ENCODE data around the gene B3GAT1. TPM values are rescaled to one million over a fixed set of nuclear protein-coding genes. Genes with fewer than 3 reads are reported as not detected.

The B3GAT1 gene
- total RNA-seq, 1 donor from 2014 or later, result 3.5 TPM

DNA sequence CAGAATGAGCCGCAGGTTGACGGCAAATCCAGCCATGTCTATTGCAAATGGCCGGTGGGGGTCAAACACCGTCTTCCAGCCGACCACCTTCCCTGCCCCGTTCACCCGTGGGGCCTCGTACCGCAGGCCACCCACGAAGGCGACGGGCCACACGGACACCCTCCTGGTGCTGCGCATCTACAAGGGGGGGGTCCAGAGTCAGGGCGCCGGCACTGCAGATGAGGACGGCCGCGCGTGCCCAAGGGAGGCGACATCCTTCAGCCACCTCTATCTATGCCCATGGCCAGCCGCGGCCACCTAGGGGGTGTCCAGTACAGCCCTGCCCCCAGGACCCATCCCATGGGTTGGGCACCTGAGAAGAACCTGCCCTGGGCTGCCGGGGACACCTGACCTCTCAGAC is 29.2 kb downstream of the B3GAT1 start:
- H3K4me3 Mint-ChIP-seq, result no peak overlapping the region
- no peak for DNase-seq (ENCODE audit: extremely low spot score, unreplicated experiment)
- no peak for TF ChIP-seq CTCF (conservative IDR thresholded peaks at IDR 0.05)
- no peaks in the 10 kb centered on the region for H3K36me3 Mint-ChIP-seq
- H3K27ac Mint-ChIP-seq, result no peak overlapping the region
- no peaks in the 10 kb centered on the region for H3K4me1 Mint-ChIP-seq (ENCODE audit: unreplicated experiment)
- H3K27me3 Mint-ChIP-seq, result peaks cover 13% of the 10 kb centered on the region
- H3K9me3 Mint-ChIP-seq, result no peaks in the 10 kb centered on the region

GRCh38 chr11:134382257-134382656 is 29.8 kb downstream of the B3GAT1 start:
- Mint-ChIP-seq H3K27ac (no peak overlapping the region), H3K36me3 (no peaks in the 10 kb centered on the region), H3K27me3 (peaks cover 12% of the 10 kb centered on the region), H3K9me3 (no peaks in the 10 kb centered on the region), H3K4me3 (no peak overlapping the region), H3K4me1 (ENCODE audit: unreplicated experiment) (no peaks in the 10 kb centered on the region)
- TF ChIP-seq CTCF (conservative IDR thresholded peaks at IDR 0.05), result no peak
- no peak for DNase-seq (ENCODE audit: extremely low spot score, unreplicated experiment)

DNA sequence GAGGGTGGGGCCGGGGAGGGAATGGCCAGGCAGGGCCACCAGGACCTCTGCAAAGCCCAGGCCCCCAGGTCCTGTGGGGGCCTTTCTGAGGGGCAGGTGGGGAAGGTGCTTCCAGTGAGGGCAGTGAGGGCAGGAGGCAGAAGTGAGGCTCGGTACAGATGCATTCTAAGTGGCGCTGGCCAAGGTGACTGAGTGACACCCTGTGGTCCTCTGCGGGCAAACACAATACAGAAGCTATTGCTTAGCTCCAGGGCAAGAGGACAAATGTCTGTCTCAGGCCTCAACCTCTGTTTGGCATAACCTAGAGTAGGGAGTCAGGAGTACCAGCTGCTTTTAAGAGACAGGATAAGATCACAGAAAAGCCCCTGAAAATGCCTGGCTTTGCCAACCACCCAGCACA is 31.3 kb downstream of the B3GAT1 start:
- H3K27me3 Mint-ChIP-seq, result peaks cover under 1% of the 10 kb centered on the region
- no peak overlapping the region for H3K27ac Mint-ChIP-seq
- H3K9me3 Mint-ChIP-seq, result no peaks in the 10 kb centered on the region
- H3K4me3 Mint-ChIP-seq, result no peak overlapping the region
- H3K4me1 Mint-ChIP-seq (ENCODE audit: unreplicated experiment), result no peaks in the 10 kb centered on the region
- H3K36me3 Mint-ChIP-seq, result no peaks in the 10 kb centered on the region
- DNase-seq (ENCODE audit: extremely low spot score, unreplicated experiment), result no peak
- TF ChIP-seq CTCF (conservative IDR thresholded peaks at IDR 0.05), result no peak

GRCh38 chr11:134380229-134380628 is 31.8 kb downstream of the B3GAT1 start:
- Mint-ChIP-seq H3K27me3 (no peaks in the 10 kb centered on the region), H3K4me3 (no peak overlapping the region), H3K4me1 (ENCODE audit: unreplicated experiment) (no peaks in the 10 kb centered on the region), H3K9me3 (no peaks in the 10 kb centered on the region), H3K27ac (no peak overlapping the region), H3K36me3 (no peaks in the 10 kb centered on the region)
- TF ChIP-seq CTCF (conservative IDR thresholded peaks at IDR 0.05), result no peak
- no peak for DNase-seq (ENCODE audit: extremely low spot score, unreplicated experiment)

DNA sequence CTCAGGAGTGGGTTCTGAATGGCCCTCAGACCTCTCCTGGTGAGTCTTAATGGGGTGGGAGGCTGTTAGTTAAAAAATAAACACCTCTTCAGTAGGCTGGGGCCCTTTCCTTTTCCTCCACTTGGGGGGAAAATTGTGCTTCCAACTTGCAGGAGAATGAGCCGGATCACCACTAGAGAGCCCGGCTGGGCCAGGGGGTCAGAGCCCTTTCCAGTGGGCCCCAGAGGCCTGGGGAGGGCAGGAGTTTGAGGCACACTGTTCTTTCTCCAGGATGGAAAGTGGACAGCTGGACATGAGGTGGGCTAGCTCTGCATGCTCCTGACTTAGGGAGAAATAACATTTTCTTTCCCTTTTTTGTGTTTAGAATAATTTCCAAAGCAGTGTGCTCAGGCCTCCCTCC is 32.8 kb downstream of the B3GAT1 start:
- Mint-ChIP-seq H3K9me3 (no peaks in the 10 kb centered on the region), H3K27me3 (no peaks in the 10 kb centered on the region), H3K27ac (no peak overlapping the region), H3K36me3 (no peaks in the 10 kb centered on the region), H3K4me3 (no peak overlapping the region), H3K4me1 (ENCODE audit: unreplicated experiment) (no peaks in the 10 kb centered on the region)
- no peak for TF ChIP-seq CTCF (conservative IDR thresholded peaks at IDR 0.05)
- no peak for DNase-seq (ENCODE audit: extremely low spot score, unreplicated experiment)

GRCh38 chr11:134377876-134378275 is 34.2 kb downstream of the B3GAT1 start:
- no peak for DNase-seq (ENCODE audit: extremely low spot score, unreplicated experiment)
- H3K36me3 Mint-ChIP-seq, result no peaks in the 10 kb centered on the region
- no peak overlapping the region for H3K27ac Mint-ChIP-seq
- H3K9me3 Mint-ChIP-seq, result no peaks in the 10 kb centered on the region
- no peaks in the 10 kb centered on the region for H3K27me3 Mint-ChIP-seq
- H3K4me1 Mint-ChIP-seq (ENCODE audit: unreplicated experiment), result no peaks in the 10 kb centered on the region
- H3K4me3 Mint-ChIP-seq, result no peak overlapping the region
- TF ChIP-seq CTCF (conservative IDR thresholded peaks at IDR 0.05), result no peak

Data from type B pancreatic cell (in vitro differentiated cells).